Astrocyte (in vitro differentiated cells and primary cell): Measurements from ENCODE around the gene NCAPG2.

Source experiments
- CTCF ChIP-seq: IDR thresholded peaks from 2 replicates; pipeline ENCODE4 v1.5.1; 2011; ENCODE audit warnings: low read depth, mild to moderate bottlenecking, inconsistent platforms, low read length, moderate library complexity; ENCODE audit not compliant: insufficient read depth
- EZH2 ChIP-seq: IDR thresholded peaks from 2 replicates; pipeline ENCODE4 v1.6.1; 2012; ENCODE audit warnings: mild to moderate bottlenecking, low read length, inconsistent platforms; ENCODE audit not compliant: insufficient read depth

GRCh38 chr7:158612546-158612945, 92.1 kb downstream of the NCAPG2 start:
- TF ChIP-seq CTCF (no peak), EZH2 (no peak)
